HepG2 (cell line): Measurements from ENCODE around the gene CBX5. TPM values are rescaled to one million over a fixed set of nuclear protein-coding genes. Genes with fewer than 3 reads are reported as not detected.

Experiments
- DPF2 ChIP-seq: sonication (generic); formaldehyde crosslinking; IDR thresholded peaks from 2 replicates; pipeline ENCODE4 v1.4.0; 2020; ENCODE audit warnings: mild to moderate bottlenecking, low read depth, missing genetic modification reagents, borderline replicate concordance
- EP300 ChIP-seq, 3 experiments: sonication (generic) in 1 of 3; formaldehyde crosslinking in 1 of 3; IDR thresholded peaks; 2 replicates each; pipeline versions ENCODE4 v1.5.1 to v1.6.1; 2011 to 2020; ENCODE audit warnings: low read depth in 2 of 3, low read length in 2 of 3, borderline replicate concordance in 1 of 3, improper control_type of control experiment in 1 of 3, mild to moderate bottlenecking in 1 of 3, missing genetic modification reagents in 1 of 3, moderate library complexity in 1 of 3
- FOXK2 ChIP-seq: fragments of 450-650 bp; IDR thresholded peaks from 2 replicates; pipeline ENCODE4 v1.6.1; 2016
- FOXM1 ChIP-seq: sonication (generic); formaldehyde crosslinking; IDR thresholded peaks from 2 replicates; pipeline ENCODE4 v1.5.0; 2020; ENCODE audit warnings: missing genetic modification reagents
- HHEX ChIP-seq: IDR thresholded peaks from 2 replicates; pipeline ENCODE4 v1.6.1; 2016; ENCODE audit warnings: control low read depth
- HMGXB4 ChIP-seq, 2 experiments: sonication (generic) in 1 of 2; formaldehyde crosslinking in 1 of 2; IDR thresholded peaks; 2 replicates each; pipeline versions ENCODE4 v1.4.0 to v1.6.1; 2018 to 2020; ENCODE audit warnings: missing genetic modification reagents in 2 of 2, borderline replicate concordance in 1 of 2, low read depth in 1 of 2, mild to moderate bottlenecking in 1 of 2, missing biosample characterization in 1 of 2
- KDM6A ChIP-seq: IDR thresholded peaks from 2 replicates; pipeline ENCODE4 v1.6.1; 2016; ENCODE audit warnings: low read depth
- MAFG ChIP-seq: sonication (generic); formaldehyde crosslinking; IDR thresholded peaks from 2 replicates; pipeline ENCODE4 v1.5.1; 2020; ENCODE audit warnings: mild to moderate bottlenecking, missing genetic modification reagents
- MIER2 ChIP-seq: IDR thresholded peaks from 2 replicates; pipeline ENCODE4 v1.6.1; 2016; ENCODE audit warnings: missing biosample characterization, missing genetic modification reagents
- MZF1 ChIP-seq: sonication (generic); formaldehyde crosslinking; IDR thresholded peaks from 2 replicates; pipeline ENCODE4 v1.8.1; 2023; ENCODE audit warnings: mild to moderate bottlenecking, missing genetic modification reagents, borderline replicate concordance
- RFX1 ChIP-seq: fragments of 450-650 bp; IDR thresholded peaks from 2 replicates; pipeline ENCODE4 v1.6.1; 2017
- SMC3 ChIP-seq: IDR thresholded peaks from 2 replicates; pipeline ENCODE4 v1.6.1; 2011; ENCODE audit warnings: low read length, improper control_type of control experiment
- SUZ12 ChIP-seq: fragments of 150-350 bp; IDR thresholded peaks from 2 replicates; pipeline ENCODE4 v1.6.1; 2014; ENCODE audit warnings: low read depth, low read length
- TIGD3 ChIP-seq: sonication (generic); formaldehyde crosslinking; IDR thresholded peaks from 2 replicates; pipeline ENCODE4 v1.5.1; 2020; ENCODE audit warnings: mild to moderate bottlenecking, missing genetic modification reagents, borderline replicate concordance
- TRIM22 ChIP-seq: fragments of 450-650 bp; IDR thresholded peaks from 2 replicates; pipeline ENCODE4 v1.6.1; 2017
- ZNF10 ChIP-seq: sonication (generic); formaldehyde crosslinking; IDR thresholded peaks from 2 replicates; pipeline ENCODE4 v1.4.0; 2020; ENCODE audit warnings: mild to moderate bottlenecking, low read depth, missing genetic modification reagents, borderline replicate concordance
- ZNF18 ChIP-seq: sonication (generic); formaldehyde crosslinking; IDR thresholded peaks from 2 replicates; pipeline ENCODE4 v1.8.0; 2022; ENCODE audit warnings: mild to moderate bottlenecking, missing genetic modification reagents; ENCODE audit not compliant: insufficient replicate concordance
- ZNF263 ChIP-seq: sonication (generic); formaldehyde crosslinking; IDR thresholded peaks from 2 replicates; pipeline ENCODE4 v1.4.0; 2020; ENCODE audit warnings: missing genetic modification reagents
- ZNF607 ChIP-seq: sonication (generic); formaldehyde crosslinking; IDR thresholded peaks from 2 replicates; pipeline ENCODE4 v1.5.1; 2020; ENCODE audit warnings: missing genetic modification reagents, mild to moderate bottlenecking, borderline replicate concordance
- ZNF615 ChIP-seq: sonication (generic); formaldehyde crosslinking; IDR thresholded peaks from 2 replicates; pipeline ENCODE4 v1.5.0; 2020; ENCODE audit warnings: mild to moderate bottlenecking, missing genetic modification reagents, borderline replicate concordance
- ZNF879 ChIP-seq: sonication (generic); formaldehyde crosslinking; IDR thresholded peaks from 2 replicates; pipeline ENCODE4 v1.8.1; 2023; ENCODE audit warnings: missing genetic modification reagents
- ZSCAN25 ChIP-seq: sonication (generic); formaldehyde crosslinking; IDR thresholded peaks from 2 replicates; pipeline ENCODE4 v1.8.0; 2022; ENCODE audit warnings: mild to moderate bottlenecking, missing genetic modification reagents
- polyA plus RNA-seq, 8 experiments: library from polyadenylated mRNA; depleted of rRNA in 3 of 8; stranded (reverse) in 7 of 8; unstranded in 1 of 8; fragments of >200 nt; fragmentation: Illumina TruSeq in 4 of 8; extraction: Trizol in 4 of 8; gene quantifications; 2 replicates each; pipeline versions ENCODE4 v1.2.1 to v1.2.3, GENCODE V29; 2011 to 2016; ENCODE audit warnings: low read depth in 4 of 8, missing spikeins in 1 of 8, mixed read lengths in 1 of 8; ENCODE audit not compliant: insufficient read depth in 1 of 8
- total RNA-seq, 5 experiments: library from RNA; depleted of rRNA; stranded (reverse); fragments of >200 nt; fragmentation: Illumina TruSeq; extraction: Trizol; gene quantifications; 2 replicates each; pipeline ENCODE4 v1.2.3, GENCODE V29; 2016; ENCODE audit warnings: low read depth in 1 of 5

The CBX5 gene
- total and polyA plus RNA-seq, 2 of the 13 experiments (the other 11 are each of a cell fraction or from before 2014, with no cell fraction given) = 16.0 to 22.2 TPM

GRCh38 chr12:54279632-54280467, at the start of gene CBX5 (continued):
- TF ChIP-seq ZNF607 (CRISPR knock-in tag) = 0 out of 2 replicates have a peak, but pooled peaks have one; percentile 53
- no peak for TF ChIP-seq ZNF879 (CRISPR knock-in tag)
- TF ChIP-seq HMGXB4 (CRISPR knock-in tag; IDR thresholded peaks at IDR 0.05; ENCODE audit: borderline replicate concordance in 1 of 2, low read depth in 1 of 2) = 0 out of 4 replicates have a peak, but pooled peaks of 1 of the 2 experiments have one; percentile 6
- no peak for TF ChIP-seq SUZ12
- no peak for TF ChIP-seq TRIM22
- TF ChIP-seq EP300 (IDR thresholded peaks at IDR 0.05; ENCODE audit: low read depth in 2 of 2, low read length in 2 of 2) = no peak
- TF ChIP-seq EP300 (CRISPR knock-in tag; IDR thresholded peaks at IDR 0.05; ENCODE audit: borderline replicate concordance) = no peak
- no peak for TF ChIP-seq TIGD3
- no peak for TF ChIP-seq FOXM1 (CRISPR knock-in tag)
- TF ChIP-seq FOXK2 = peak; percentile 51; the same call in 1 of the 2 replicates
- TF ChIP-seq RFX1 = no peak
- no peak for TF ChIP-seq HHEX (CRISPR knock-in tag)
- no peak for TF ChIP-seq ZNF615 (CRISPR knock-in tag)
- no peak for TF ChIP-seq SMC3
- no peak for TF ChIP-seq ZNF18 (CRISPR knock-in tag)
- no peak for TF ChIP-seq MIER2 (CRISPR knock-in tag)
- no peak for TF ChIP-seq MAFG (CRISPR knock-in tag)
- no peak for TF ChIP-seq ZNF263 (CRISPR knock-in tag)
- no peak for TF ChIP-seq ZSCAN25 (CRISPR knock-in tag)
- no peak for TF ChIP-seq DPF2
- TF ChIP-seq KDM6A (CRISPR knock-in tag) = no peak
- TF ChIP-seq ZNF10 (CRISPR knock-in tag) = no peak
- no peak for TF ChIP-seq MZF1 (CRISPR knock-in tag)
